CD4-positive, alpha-beta T cell (primary cell): ENCODE measurements around the gene HOXB7. TPM values are rescaled to one million over a fixed set of nuclear protein-coding genes. Genes with fewer than 3 reads are reported as not detected.

Experiments used
- ATAC-seq: fragments of 200-7000 bp; cut with Tn5 transposase; one replicate; pipeline ENCODE4 v1.10.0; 2022; ENCODE audit warnings: mild to moderate bottlenecking; ENCODE audit not compliant: poor library complexity
- CTCF ChIA-PET: fragments of 350-600 bp; sonication (Branson Sonifier 250); formaldehyde crosslinking; loops from one replicate; lab custom pipeline; 2021; ENCODE audit warnings: antibody characterized with exemption, inconsistent platforms; lab: Charles Lee
- POLR2A ChIA-PET: fragments of 350-600 bp; sonication (Branson Sonifier 250); formaldehyde crosslinking; loops from one replicate; lab custom pipeline; 2021; ENCODE audit warnings: antibody characterized with exemption, inconsistent platforms; lab: Charles Lee
- DNase-seq, 14 experiments: peaks; one replicate each; pipeline ENCODE4 v3.0.0-alpha.2; 2013 to 2020; ENCODE audit warnings: mixed read lengths in 2 of 14
- H3K27ac ChIP-seq, 2 donors: one replicate each; pipeline versions ENCODE4 v1.5.1 to v1.7.0; 2013; ENCODE audit warnings: low read length in 2 of 2, low read depth in 1 of 2, mild to moderate bottlenecking in 1 of 2
- H3K27me3 ChIP-seq, 2 experiments: 1 replicate in 1 of 2; 2 replicates in 1 of 2; pipeline versions ENCODE4 v1.6.1 to v1.7.0; 2013; ENCODE audit warnings: low read length in 2 of 2, control low read depth in 1 of 2, mild to moderate bottlenecking in 1 of 2, moderate library complexity in 1 of 2; ENCODE audit not compliant: insufficient read depth in 2 of 2, control insufficient read depth in 1 of 2
- H3K36me3 ChIP-seq: one replicate; pipeline ENCODE4 v1.6.1; 2013; ENCODE audit warnings: low read length, control low read depth; ENCODE audit not compliant: insufficient read depth
- H3K4me1 ChIP-seq: one replicate; pipeline ENCODE4 v1.6.1; 2013; ENCODE audit warnings: low read length, control low read depth; ENCODE audit not compliant: insufficient read depth
- H3K4me3 ChIP-seq: one replicate; pipeline ENCODE4 v1.5.1; 2013; ENCODE audit warnings: mild to moderate bottlenecking, low read length, moderate library complexity
- H3K9me3 ChIP-seq, 2 experiments: 1 replicate in 1 of 2; 2 replicates in 1 of 2; pipeline versions ENCODE4 v1.6.1 to v1.7.0; 2013; ENCODE audit warnings: low read length in 2 of 2, mild to moderate bottlenecking in 2 of 2, control low read depth in 1 of 2, moderate library complexity in 1 of 2; ENCODE audit not compliant: control insufficient read depth in 1 of 2, insufficient read depth in 1 of 2
- H3K27ac Mint-ChIP-seq: one replicate; pipeline ENCODE4 v1.8.0; 2020; ENCODE audit warnings: mixed read lengths
- H3K27me3 Mint-ChIP-seq: one replicate; pipeline ENCODE4 v1.8.0; 2021; ENCODE audit warnings: mixed read lengths
- H3K36me3 Mint-ChIP-seq: one replicate; pipeline ENCODE4 v1.8.0; 2021; ENCODE audit warnings: low read depth, mixed read lengths
- H3K4me1 Mint-ChIP-seq: one replicate; pipeline ENCODE4 v1.8.0; 2021; ENCODE audit warnings: low read depth, mixed read lengths
- H3K4me3 Mint-ChIP-seq: one replicate; pipeline ENCODE4 v1.8.0; 2020; ENCODE audit warnings: mild to moderate bottlenecking, mixed read lengths
- H3K9me3 Mint-ChIP-seq: one replicate; pipeline ENCODE4 v1.8.0; 2020; ENCODE audit warnings: mixed read lengths
- CTCF ChIP-seq: fragments of 200-600 bp; IDR thresholded peaks from one replicate; pipeline ENCODE4 v1.8.0; 2022; ENCODE audit warnings: antibody characterized with exemption, mild to moderate bottlenecking
- intact Hi-C, 2 experiments: fragments of 100-400 bp; cut with DNase I in 1 of 2; cut with micrococcal nuclease in 1 of 2; formaldehyde crosslinking; loops; one replicate each; pipeline versions ENCODE4 v1.15.1 to v1.9.0; 2023 to 2025; cut with DNase I, micrococcal nuclease
- total RNA-seq, 174 experiments: library from RNA in 2 of 174; stranded (reverse) in 2 of 174; gene quantifications; one replicate each; pipeline ENCODE4 v1.2.3 and lab custom pipeline; 2021 to 2026

The HOXB7 gene
- total RNA-seq, 2 experiments from 2014 or later, result not detected

- TF ChIP-seq CTCF, result no peak
- intact Hi-C loops, result loop anchor here (1.0 to 10.0 kb wide), 8 partner anchors 11 to 840 kb away; partner anchors contain the start of gene SCRN2 (in 1 of the 2)
- CTCF ChIA-PET, result interaction anchor here (0.6 to 1.8 kb wide), 20 partner anchors 10 to 615 kb away, joined by 3 to 24 read pairs (median 4); partner anchors contain the start of gene HOXB5
- Mint-ChIP-seq H3K4me3 (no peak overlapping the region), H3K27me3 (peaks cover 100% of the 10 kb centered on the region), H3K4me1 (peaks cover 51% of the 10 kb centered on the region), H3K36me3 (no peaks in the 10 kb centered on the region), H3K27ac (no peak overlapping the region), H3K9me3 (no peaks in the 10 kb centered on the region)
- POLR2A ChIA-PET, result interaction anchor here (1.0 to 1.6 kb wide), 4 partner anchors 8 to 592 kb away, joined by 3 to 9 read pairs (median 4); partner anchors contain the start of gene HOXB5
- peaks cover 0 to 30% of the 10 kb centered on the region in 2 experiments for H3K9me3 ChIP-seq
- peak in 1 of 14 experiments; percentile 30 for DNase-seq
- no peak overlapping the region for H3K27ac ChIP-seq
- peaks cover 46% of the 10 kb centered on the region for H3K4me1 ChIP-seq
- H3K4me3 ChIP-seq, result no peak overlapping the region
- H3K36me3 ChIP-seq, result no peaks in the 10 kb centered on the region
- H3K27me3 ChIP-seq, result peaks cover 89 to 97% of the 10 kb centered on the region in 2 experiments
- no peak for ATAC-seq
These were observed 6.8 kb upstream of the HOXB7 start for GRCh38 chr17:48617471-48618255.

GRCh38 chr17:48616717-48617470 lies 6.1 kb upstream of the HOXB7 start:
- no peak for DNase-seq
- Mint-ChIP-seq H3K27me3 (peaks cover 98% of the 10 kb centered on the region), H3K4me1 (peaks cover 57% of the 10 kb centered on the region), H3K9me3 (no peaks in the 10 kb centered on the region), H3K27ac (no peak overlapping the region), H3K36me3 (no peaks in the 10 kb centered on the region), H3K4me3 (peak overlapping the region; percentile 2)
- Histone ChIP-seq H3K27me3 (peaks cover 87 to 96% of the 10 kb centered on the region in 2 experiments), H3K9me3 (peaks cover 0 to 30% of the 10 kb centered on the region in 2 experiments), H3K4me3 (no peak overlapping the region), H3K4me1 (peaks cover 54% of the 10 kb centered on the region), H3K36me3 (no peaks in the 10 kb centered on the region), H3K27ac (no peak overlapping the region)
- no peak for TF ChIP-seq CTCF
- ChIA-PET POLR2A (no interaction called here), CTCF (interaction anchor here (0.8 to 1.4 kb wide), 2 partner anchors 29 to 486 kb away, joined by 3 to 4 read pairs; no protein-coding TSS in a partner anchor)
- intact Hi-C loops, result loop anchor here (1.0 to 10.0 kb wide), 4 partner anchors 11 to 840 kb away; partner anchors contain the start of gene SCRN2 (in 1 of the 2)
- no peak for ATAC-seq
